Ecto neural progenitor cell (in vitro differentiated cells): ENCODE measurements around the gene HOXD8.

ENCODE experiments used
- DNase-seq: peaks from one replicate; pipeline ENCODE4 v3.0.0-alpha.2; 2018; ENCODE audit warnings: low spot score

HOXD8 gene

DNA sequence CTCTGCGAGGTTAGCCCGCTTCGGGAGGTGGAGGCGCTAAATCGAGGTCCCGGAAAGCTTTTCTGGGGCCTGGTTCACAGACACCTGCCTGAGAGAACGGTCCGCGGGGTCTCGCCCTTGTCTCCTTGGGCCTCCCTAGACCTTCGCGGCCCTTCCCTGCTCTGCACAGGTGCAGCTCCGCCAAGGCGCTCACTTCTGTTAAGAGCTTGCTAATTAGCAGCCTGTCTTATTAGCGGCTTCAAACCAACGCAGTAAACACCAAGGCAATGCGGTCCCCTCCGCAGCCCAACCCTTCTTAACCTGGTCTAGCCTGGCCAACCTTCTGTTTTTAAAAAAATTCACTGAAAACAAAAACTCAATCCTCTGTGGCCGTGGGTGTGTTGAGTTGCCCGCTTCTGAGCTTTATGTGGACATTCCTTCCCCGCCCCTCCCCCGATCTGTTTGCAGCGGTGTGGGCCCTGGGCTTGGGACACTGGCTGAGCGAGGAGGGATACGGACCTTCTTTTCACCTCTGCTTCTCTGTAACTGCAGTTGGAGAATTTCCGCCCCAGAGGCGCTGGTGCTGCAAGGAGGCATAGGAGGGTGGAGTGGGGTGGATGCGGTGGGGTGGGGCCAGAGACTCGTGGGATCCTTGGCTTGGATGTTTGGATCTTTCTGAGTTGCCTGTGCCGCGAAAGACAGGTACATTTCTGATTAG lies 18.4 kb downstream of the HOXD8 start:
- DNase-seq = no peak

DNA sequence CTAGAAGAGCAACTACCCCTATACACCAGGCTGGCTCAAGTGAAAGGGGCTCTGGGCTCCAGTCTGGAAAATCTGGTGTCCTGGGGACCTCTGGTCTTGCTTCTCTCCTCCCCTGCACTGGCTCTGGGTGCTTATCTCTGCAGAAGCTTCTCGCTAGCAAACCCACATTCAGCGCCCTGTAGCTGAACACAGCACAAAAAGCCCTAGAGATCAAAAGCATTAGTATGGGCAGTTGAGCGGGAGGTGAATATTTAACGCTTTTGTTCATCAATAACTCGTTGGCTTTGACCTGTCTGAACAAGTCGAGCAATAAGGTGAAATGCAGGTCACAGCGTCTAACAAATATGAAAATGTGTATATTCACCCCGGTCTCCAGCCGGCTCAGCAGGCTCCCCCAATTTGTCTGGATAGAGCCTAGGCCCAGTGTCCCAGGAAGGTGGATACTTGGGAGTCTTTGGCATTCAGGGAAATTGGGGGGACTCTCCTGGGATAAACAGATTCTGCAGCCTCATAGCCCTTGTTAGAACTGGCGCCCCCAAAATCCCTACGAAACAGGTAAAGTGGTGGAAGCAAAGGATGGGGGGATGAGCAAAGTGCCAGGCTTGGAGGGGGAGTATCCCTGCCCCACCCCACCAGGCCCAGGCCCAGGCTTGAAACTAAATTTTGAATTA lies 19.4 kb downstream of the HOXD8 start:
- no peak for DNase-seq

DNA sequence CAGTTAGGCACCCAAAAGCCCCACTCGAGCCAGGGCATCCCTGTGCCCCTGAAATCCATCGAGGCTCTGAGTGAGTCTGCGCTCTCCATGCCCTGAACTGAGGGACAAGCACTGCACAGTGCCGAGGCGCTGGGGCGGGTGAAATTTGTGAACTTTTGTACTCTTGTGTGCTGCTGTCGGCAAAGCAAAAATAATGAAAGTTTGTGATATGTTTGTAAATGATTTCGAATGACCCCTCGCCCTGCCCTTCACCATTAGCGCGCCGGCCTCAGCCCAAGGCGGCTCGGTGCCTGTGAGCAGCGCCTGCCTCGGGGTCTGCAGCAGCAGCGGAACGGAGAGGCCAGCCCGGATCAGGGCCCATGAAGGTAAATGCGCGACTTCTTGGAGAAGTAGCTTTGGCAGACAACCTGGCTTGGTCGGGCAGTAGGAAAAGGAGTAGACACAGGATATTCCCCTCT lies 20.0 kb downstream of the HOXD8 start:
- DNase-seq = no peak

DNA sequence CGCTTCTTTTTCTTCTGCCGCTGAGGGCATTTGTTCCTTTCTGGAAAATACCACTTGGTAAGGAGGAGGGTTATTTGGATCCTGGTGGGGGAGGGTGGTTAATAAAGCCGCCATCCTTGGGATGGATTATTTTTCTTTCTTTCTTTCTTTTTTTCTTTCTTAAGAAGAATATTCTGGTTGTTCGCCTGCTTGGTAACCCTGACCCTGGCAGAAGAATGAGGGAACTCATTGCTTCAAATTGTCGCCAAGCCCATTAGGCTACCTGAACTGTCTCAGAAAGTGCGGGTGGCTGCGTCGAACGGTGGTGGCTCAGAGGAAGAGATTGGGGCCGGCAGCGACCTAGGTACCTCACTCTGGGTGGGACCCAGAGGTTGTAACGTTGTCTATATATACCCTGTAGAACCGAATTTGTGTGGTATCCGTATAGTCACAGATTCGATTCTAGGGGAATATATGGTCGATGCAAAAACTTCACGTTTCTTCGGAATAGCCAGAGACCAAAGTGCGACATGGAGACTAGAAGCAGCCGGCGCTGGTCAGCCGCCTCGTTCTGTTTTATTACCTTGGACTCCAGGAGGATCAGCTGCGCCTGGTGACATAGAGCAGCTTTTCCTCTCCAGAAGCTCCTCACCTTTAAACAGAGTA lies 20.6 kb downstream of the HOXD8 start:
- no peak for DNase-seq

DNA sequence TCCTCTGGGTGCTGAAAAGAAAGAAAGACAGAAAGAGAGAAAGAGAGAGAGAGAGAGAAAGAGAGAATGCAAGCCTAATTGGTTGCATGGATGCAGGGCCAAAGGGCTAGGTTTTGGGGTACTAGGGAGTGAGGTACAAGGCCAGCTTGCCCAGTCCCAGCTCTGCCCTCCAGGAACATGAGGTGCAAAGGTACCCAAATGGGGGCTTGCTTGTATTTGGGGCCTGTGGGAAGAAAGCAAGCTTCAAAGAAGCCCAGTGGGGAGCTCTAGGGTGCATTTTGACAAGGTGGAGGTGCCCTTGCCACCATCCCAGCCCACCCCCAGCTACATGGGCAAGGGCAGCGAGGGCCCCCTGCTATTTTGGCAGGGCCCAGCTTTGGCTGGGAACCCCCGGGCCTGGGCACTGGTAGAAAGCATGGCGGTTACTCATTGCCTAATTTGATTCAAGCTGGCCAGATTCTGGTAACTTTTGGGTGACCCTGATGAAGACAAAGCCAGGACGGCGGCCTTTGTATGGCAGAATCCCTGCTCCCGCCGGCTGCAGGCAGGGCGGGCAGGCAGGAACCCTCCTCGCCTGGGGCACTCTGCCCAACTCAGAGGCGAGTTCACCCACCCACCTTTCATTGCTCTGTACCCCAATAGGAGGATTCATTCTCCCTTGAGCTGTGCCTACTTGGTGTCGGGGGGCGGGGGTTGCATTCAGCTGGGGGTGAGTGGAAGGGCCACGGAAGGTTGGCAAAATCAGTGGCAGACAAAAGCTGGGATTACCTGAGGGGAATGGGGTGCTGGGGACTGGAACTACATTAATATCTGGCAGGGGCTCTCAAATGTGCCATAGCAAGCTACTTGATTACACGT lies 21.3 kb downstream of the HOXD8 start:
- no peak for DNase-seq

DNA sequence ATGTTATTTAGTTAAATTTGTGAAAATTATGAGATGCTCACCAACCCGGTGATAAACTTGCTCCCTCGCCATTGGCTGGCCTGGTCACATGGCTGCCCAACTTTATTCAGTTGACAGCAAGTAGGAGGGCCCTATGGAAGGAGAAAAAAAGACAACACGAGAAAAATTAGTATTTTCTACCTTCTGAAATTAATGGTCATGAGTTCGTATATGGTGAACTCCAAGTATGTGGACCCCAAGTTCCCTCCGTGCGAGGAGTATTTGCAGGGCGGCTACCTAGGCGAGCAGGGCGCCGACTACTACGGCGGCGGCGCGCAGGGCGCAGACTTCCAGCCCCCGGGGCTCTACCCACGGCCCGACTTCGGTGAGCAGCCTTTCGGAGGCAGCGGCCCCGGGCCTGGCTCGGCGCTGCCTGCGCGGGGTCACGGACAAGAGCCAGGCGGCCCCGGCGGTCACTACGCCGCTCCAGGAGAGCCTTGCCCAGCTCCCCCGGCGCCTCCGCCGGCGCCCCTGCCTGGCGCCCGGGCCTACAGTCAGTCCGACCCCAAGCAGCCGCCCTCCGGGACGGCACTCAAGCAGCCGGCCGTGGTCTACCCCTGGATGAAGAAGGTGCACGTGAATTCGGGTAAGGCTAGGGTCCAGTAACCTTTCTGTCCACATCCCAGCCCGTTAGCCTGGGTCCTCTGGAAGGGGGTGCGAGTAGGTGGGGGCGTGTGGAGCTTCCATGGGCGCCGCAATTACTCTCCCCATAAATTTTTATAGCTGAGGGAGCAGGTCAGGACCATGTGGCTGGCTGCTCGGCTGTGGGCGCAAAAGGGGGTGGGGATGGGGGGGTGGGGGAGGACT lies 22.2 kb downstream of the HOXD8 start, which contains the start of gene HOXD4:
Gene HOXD4, plus strand, starts transcription at position 109 of the 846 bp plus-strand sequence. Its CDS starts 84 bp downstream, at position 193.
- no peak for DNase-seq

DNA sequence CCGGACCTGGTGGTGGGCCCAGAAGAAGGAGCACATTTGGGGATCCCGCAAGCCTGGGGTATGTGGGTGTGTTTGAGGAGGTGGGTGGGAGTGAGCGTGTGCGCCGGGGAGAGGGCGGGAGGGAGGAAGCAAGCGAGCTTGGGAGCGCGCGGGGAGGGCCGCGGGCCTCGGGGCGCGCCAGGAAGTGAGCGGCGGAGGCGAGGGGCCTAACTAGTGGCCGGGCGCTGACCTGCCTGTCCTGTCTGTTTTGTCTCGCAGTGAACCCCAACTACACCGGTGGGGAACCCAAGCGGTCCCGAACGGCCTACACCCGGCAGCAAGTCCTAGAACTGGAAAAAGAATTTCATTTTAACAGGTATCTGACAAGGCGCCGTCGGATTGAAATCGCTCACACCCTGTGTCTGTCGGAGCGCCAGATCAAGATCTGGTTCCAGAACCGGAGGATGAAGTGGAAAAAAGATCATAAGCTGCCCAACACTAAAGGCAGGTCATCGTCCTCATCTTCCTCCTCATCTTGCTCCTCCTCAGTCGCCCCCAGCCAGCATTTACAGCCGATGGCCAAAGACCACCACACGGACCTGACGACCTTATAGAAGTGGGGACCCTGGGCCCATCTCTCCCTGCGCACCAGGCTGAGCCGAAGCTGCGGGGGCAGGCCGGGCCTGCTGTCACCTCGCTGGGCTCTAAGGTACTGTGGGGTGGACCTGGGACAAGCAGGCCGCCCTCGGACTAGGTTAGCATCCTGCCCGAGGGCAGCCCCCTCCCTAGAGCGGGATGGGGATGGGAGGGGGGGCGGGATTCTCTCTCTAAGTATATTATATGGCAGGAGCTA lies 23.1 kb downstream of the HOXD8 start:
- peak; percentile 45 for DNase-seq

DNA sequence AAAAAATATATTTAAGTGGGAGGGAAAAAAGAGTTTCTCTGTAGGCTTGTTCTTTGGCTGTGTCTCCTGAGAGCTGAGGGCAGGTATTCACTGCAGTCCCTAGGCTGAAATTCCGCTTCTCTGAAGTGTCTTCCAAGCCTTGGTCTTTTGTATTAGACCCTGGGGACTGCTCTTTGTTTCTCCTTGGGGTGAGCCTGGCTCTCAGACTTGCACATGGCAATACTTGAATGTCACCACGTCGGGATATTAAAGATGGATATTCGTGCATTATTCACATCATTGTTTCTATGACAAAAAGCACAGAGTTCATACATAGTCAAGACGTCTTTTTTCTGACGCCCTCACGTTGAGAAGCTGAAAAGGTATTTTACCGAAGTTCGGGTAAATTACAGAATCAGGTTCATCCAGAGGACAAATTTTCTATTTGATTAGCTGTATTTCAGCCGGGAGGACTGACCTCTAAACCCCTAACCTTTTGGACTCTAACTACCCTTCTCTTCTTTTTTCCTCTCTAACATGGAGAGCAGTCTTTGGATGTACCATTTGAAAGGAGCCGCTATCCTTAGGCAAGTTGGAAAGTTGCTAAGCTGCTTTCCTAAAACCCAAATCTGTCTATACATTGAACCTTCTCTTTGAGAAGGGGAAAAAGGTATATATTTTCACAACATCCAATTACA lies 25.2 kb downstream of the HOXD8 start:
- DNase-seq = no peak

DNA sequence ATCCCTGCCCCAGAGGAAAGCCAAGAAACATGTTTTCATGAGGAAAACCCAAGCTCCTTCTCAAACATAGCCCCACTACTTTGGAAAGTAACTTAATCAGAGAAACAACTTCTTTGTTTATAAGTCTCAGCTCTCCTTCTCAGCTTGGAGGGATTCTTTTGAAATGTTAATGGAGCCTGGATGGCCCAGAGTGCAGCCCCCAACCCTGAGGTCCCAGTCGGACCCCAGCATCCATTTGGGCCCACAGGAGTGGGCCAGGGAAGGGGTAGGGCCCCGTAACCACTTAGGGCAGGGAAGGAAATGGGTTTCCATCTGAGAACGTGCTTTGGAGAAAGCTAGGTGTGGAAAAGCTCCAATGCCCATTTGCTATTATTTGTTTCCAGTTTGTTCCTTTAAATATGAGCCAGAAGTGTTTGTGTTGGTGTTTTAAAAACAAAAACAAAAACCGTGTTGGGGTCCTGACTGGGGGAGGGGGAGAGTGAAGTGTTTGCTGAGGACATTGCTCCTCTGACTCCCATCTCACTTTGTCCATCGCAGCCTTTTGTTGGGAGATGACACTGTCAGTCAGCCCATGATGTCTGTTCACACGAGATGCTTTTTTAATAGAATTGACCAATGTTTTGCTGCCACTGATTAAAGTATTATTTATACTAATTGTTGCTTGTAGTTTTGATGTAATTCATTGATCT lies 26.0 kb downstream of the HOXD8 start:
- DNase-seq = no peak

DNA sequence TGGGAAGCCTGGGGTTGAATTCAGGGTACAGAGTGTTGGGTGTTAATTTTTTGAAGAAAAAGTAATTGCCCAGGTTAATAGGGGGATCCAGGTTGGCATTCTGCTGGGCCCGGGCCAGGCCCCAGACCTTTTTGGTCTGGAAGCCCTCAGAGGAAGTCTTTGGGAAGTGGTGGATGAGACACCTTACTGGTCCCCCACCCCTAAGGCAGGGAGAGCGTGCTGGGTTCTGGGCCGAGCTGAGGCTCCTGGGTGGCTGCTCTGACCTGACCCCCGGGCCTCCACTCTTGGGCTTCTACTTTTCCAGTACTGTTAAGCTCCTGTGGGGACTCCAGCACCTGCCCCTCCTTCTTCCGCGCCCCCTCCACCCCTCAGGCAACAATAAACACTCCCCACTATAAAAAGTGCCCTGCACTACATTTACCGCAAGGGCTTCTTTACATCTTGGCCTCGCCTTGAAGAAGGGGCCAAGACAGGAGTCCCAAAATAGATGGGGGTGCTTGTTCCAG lies 26.8 kb downstream of the HOXD8 start:
- peak; percentile 38 for DNase-seq

DNA sequence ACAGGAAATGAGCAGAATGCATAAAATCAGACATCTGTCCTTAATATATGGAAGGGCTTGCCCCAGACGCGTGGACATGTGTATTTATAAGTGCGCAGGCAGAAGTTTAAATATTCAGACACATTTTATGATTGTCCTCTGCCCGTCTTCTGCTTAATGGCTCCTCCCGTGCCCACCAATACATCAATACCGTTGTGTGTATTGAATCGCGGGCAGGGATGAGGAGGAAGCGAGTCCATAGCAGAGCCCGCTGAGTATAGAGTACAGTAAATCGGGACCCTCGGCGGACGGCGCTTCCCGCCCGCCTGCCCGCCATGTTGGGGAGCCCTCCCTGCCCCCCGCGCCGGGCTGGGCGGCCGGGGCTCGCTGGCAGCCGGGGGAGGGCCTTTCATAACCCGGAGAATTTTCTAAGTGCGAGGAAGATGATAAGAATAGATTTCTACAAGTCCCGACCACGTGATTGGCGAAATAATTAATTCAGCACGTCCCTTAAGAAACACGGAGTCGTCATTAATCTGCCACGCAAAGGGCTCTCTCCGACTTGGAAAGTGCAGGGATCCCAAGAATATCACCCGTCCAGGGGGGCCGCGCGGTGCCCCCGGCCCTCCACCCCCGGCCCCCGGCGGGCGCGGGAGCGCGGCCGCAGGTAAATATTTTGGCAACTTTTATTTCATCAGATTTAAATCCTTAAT lies 27.4 kb downstream of the HOXD8 start, which contains the start of gene HOXD3:
Gene HOXD3, plus strand, starts transcription at position 501 of the 692 bp plus-strand sequence. CDS start 11,808 bp downstream, outside the sequence.
- DNase-seq = no peak

DNA sequence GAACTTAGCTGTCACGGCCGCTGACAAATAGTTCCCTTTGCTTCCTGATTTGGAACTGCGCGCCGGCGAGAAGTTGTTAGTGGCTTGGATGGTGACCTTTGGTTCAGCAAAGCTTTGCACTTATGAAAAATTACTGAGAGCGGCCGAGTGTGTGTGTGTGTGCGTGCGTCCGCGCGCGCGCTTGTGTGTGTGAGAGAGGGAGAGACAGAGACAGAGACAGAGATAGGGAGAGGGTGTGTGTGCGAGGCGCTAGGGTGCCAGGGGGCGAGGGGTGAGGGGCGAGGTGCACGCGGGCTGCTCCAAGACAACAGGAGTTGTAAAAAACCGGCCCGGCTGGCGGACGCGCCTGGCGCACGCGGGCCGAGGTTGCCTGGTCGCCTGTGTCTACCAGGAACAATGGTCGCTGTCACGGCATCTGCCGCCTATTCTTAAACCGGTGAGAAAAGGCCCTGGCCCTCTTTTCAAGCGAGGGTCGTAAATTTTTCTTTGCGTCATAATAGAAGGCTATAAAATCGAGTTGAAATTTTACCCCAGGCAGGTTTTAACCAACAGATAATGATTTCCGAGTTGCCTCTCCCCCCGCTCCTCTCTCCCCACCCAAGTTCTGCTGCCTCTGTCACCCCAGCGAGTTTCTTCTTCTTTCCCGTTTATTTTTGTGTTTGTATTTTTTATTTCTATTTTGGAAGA lies 28.1 kb downstream of the HOXD8 start:
- DNase-seq = peak; percentile 60

DNA sequence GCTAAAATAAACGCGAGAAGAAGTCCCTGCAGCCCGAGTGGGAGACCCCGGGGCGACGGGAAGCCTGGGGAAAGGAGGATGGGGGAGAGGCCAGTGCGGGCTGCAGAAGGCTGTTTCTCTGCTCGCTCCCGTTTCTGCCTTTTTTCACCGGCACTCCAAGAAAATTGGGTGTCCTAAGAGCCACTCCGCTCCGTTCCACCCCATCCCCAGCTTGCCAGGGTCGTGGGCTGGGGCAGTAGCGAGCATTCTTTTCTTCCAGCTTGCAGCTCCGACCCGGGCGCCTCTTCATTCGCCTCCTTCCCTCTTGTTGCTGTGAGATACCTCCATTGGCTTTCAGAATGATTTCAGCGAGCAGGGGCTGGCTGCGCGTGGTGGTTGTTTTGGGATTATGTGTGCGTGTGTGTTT lies 28.7 kb downstream of the HOXD8 start:
- peak; percentile 48 for DNase-seq

DNA sequence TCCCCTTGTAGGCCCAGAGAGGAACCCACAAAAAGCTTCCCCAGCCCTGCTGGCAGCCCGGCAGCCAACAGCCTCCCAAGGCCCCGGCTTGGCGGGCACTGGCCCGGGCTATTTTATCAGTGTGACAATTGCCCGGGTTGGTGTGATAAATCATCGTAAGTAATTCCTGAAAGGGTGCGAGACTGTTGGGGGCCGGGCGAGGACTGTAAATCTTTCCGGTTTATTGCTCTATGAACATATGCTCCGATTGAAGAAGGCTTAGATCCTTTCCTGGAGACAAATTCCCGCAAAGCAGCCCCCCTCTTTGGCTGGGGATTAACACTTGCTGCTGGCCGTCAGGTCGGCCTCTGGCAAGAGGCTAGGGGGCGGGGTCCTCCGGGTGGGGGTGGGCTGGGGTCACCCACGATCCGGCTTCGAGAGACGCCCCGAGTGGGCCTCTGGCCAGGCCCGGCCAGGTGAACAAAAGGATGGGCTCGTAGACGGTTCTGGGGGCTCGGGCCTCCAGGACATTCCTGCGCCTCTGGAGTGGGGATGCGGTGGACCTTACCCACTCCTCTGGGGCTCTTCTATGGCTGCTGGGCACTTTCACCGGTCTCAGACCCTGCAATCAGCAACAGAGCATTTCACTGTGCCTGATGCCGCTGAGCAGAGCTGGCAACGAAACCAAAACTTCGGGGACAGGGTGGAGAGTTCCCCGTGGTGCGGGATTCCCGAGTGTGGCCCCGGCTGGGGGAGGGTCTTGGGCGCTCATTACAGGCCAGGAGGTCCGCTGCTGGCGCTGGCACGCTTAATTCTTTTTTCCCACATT lies 29.6 kb downstream of the HOXD8 start:
- DNase-seq = peak; percentile 50

DNA sequence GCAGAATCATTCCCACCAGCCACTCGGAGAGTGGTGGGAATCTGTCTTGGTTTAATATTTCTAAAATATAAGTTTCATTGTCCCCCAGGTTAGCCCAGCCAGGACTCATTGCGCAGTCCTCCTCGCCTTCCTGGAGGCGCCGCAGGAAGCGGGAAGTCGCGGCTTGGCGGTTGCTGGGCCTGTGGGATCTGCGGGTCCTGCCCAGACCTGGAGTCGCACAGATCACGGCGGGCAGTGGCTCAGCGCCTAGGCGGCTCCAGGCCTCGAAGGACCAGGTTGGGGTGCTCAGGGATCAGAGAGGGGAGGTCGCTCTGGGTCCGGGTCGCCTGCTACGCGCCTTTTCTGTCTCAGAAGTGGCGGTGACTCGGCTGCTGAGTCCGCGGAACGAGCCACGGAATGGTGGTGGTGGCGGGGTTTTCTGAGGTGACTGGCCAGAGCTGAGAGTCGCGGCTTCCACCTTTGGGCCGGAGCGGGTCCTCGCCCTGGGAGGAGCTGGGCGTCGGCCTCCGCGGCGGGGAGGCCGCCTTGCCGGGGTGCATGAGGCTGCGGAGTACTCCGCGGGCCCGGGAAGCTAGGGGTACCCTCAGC lies 30.3 kb downstream of the HOXD8 start:
- DNase-seq = peak; percentile 51
